Measurements from ENCODE around the gene GNA14.

Gene GNA14

GRCh38 chr9:77601476-77602099 is 46.5 kb downstream of the GNA14 start:
- peak overlapping the region in 2 of 3 experiments; percentile 27 to 81 for H3K27ac Mint-ChIP-seq
- H3K4me1 Mint-ChIP-seq: peaks cover 46% of the 10 kb centered on the region
- H3K36me3 Mint-ChIP-seq (ENCODE audit: low read depth): no peaks in the 10 kb centered on the region
- no peak for TF ChIP-seq CTCF (IDR thresholded peaks at IDR 0.05; ENCODE audit: unreplicated experiment in 3 of 3)
- H3K4me3 Mint-ChIP-seq: no peak overlapping the region
- H3K27me3 Mint-ChIP-seq (ENCODE audit: low read depth): no peaks in the 10 kb centered on the region
- H3K9me3 Mint-ChIP-seq: no peaks in the 10 kb centered on the region

GRCh38 chr9:77600810-77601209 is 47.3 kb downstream of the GNA14 start:
- H3K4me1 Mint-ChIP-seq: peaks cover 51% of the 10 kb centered on the region
- H3K9me3 Mint-ChIP-seq: no peaks in the 10 kb centered on the region
- H3K27ac Mint-ChIP-seq: peak overlapping the region in 2 of 3 experiments; percentile 27 to 81
- no peaks in the 10 kb centered on the region for H3K27me3 Mint-ChIP-seq (ENCODE audit: low read depth)
- no peak for TF ChIP-seq CTCF (IDR thresholded peaks at IDR 0.05; ENCODE audit: unreplicated experiment in 3 of 3)
- H3K4me3 Mint-ChIP-seq: no peak overlapping the region
- H3K36me3 Mint-ChIP-seq (ENCODE audit: low read depth): no peaks in the 10 kb centered on the region

GRCh38 chr9:77599492-77599891 is 48.6 kb downstream of the GNA14 start:
- Mint-ChIP-seq H3K27ac (peak overlapping the region; percentile 91 to 96 (median 94)), H3K4me3 (no peak overlapping the region), H3K4me1 (peaks cover 63% of the 10 kb centered on the region), H3K9me3 (no peaks in the 10 kb centered on the region), H3K36me3 (ENCODE audit: low read depth) (no peaks in the 10 kb centered on the region), H3K27me3 (ENCODE audit: low read depth) (no peaks in the 10 kb centered on the region)
- TF ChIP-seq CTCF (IDR thresholded peaks at IDR 0.05; ENCODE audit: unreplicated experiment in 3 of 3): no peak

GRCh38 chr9:77598991-77599390 is 49.1 kb downstream of the GNA14 start:
- no peaks in the 10 kb centered on the region for H3K9me3 Mint-ChIP-seq
- H3K27me3 Mint-ChIP-seq (ENCODE audit: low read depth): no peaks in the 10 kb centered on the region
- peaks cover 65% of the 10 kb centered on the region for H3K4me1 Mint-ChIP-seq
- H3K36me3 Mint-ChIP-seq (ENCODE audit: low read depth): no peaks in the 10 kb centered on the region
- H3K4me3 Mint-ChIP-seq: no peak overlapping the region
- no peak for TF ChIP-seq CTCF (IDR thresholded peaks at IDR 0.05; ENCODE audit: unreplicated experiment in 3 of 3)
- H3K27ac Mint-ChIP-seq: peak overlapping the region; percentile 91 to 96 (median 94)

GRCh38 chr9:77598524-77598923 is 49.6 kb downstream of the GNA14 start:
- H3K36me3 Mint-ChIP-seq (ENCODE audit: low read depth): no peaks in the 10 kb centered on the region
- peak overlapping the region in 1 of 3 experiments; percentile 60 for H3K4me3 Mint-ChIP-seq
- no peaks in the 10 kb centered on the region for H3K27me3 Mint-ChIP-seq (ENCODE audit: low read depth)
- peaks cover 69% of the 10 kb centered on the region for H3K4me1 Mint-ChIP-seq
- H3K9me3 Mint-ChIP-seq: no peaks in the 10 kb centered on the region
- TF ChIP-seq CTCF (IDR thresholded peaks at IDR 0.05; ENCODE audit: unreplicated experiment in 3 of 3): no peak
- peak overlapping the region; percentile 91 to 96 (median 94) for H3K27ac Mint-ChIP-seq

- no peak for TF ChIP-seq CTCF (IDR thresholded peaks at IDR 0.05; ENCODE audit: unreplicated experiment in 3 of 3)
- H3K4me1 Mint-ChIP-seq: peaks cover 58% of the 10 kb centered on the region
Measured at GRCh38 chr9:77597057-77597456, 51.1 kb downstream of the GNA14 start.

More at GRCh38 chr9:77597057-77597456, 51.1 kb downstream of the GNA14 start:
- H3K36me3 Mint-ChIP-seq (ENCODE audit: low read depth): no peaks in the 10 kb centered on the region
- H3K9me3 Mint-ChIP-seq: no peaks in the 10 kb centered on the region
- H3K27ac Mint-ChIP-seq: peak overlapping the region; percentile 39 to 79 (median 69)
- no peak overlapping the region for H3K4me3 Mint-ChIP-seq
- H3K27me3 Mint-ChIP-seq (ENCODE audit: low read depth): no peaks in the 10 kb centered on the region

All from nephron (organoid).